ENCODE measurements around the gene FOSL2.
"Not testable (repeated sequence)": the region's sequence is repeated elsewhere in the genome, so short reads cannot be mapped to it uniquely, and the experiment has no call there.

FOSL2 gene

GRCh38 chr2:28368357-28368798, 24.3 kb upstream of the FOSL2 start:
- no peak for TF ChIP-seq SUZ12 (IDR thresholded peaks at IDR 0.05; ENCODE audit: extremely low read depth, insufficient read depth, insufficient read length)
- TF ChIP-seq ZNF274 (IDR thresholded peaks at IDR 0.05; ENCODE audit: low read depth, low read length) = no peak
- no peak for TF ChIP-seq YY1 (IDR thresholded peaks at IDR 0.05; ENCODE audit: insufficient read depth, insufficient read length)
- Histone ChIP-seq H3K36me3 (ENCODE audit: insufficient read depth, insufficient read length, low read length) (no peaks in the 10 kb centered on the region), H3K9ac (ENCODE audit: insufficient read length, low read depth) (no peak overlapping the region), H3K4me1 (ENCODE audit: insufficient read depth, insufficient read length) (no peaks in the 10 kb centered on the region), H3K27me3 (ENCODE audit: insufficient read depth, insufficient read length) (no peaks in the 10 kb centered on the region), H3K9me3 (ENCODE audit: insufficient read depth, low read length) (no peaks in the 10 kb centered on the region), H3K4me3 (ENCODE audit: insufficient read length, low read depth) (no peak overlapping the region)
- no peak for DNase-seq (ENCODE audit: low read depth, low spot score)

- no peaks in the 10 kb centered on the region for H3K4me1 ChIP-seq (ENCODE audit: insufficient read depth, insufficient read length)
- no peaks in the 10 kb centered on the region for H3K36me3 ChIP-seq (ENCODE audit: insufficient read depth, insufficient read length, low read length)
- no peak overlapping the region for H3K9ac ChIP-seq (ENCODE audit: insufficient read length, low read depth)
- H3K9me3 ChIP-seq (ENCODE audit: insufficient read depth, low read length) = no peaks in the 10 kb centered on the region
- no peaks in the 10 kb centered on the region for H3K27me3 ChIP-seq (ENCODE audit: insufficient read depth, insufficient read length)
- TF ChIP-seq SUZ12 (IDR thresholded peaks at IDR 0.05; ENCODE audit: extremely low read depth, insufficient read depth, insufficient read length) (no peak), ZNF274 (IDR thresholded peaks at IDR 0.05; ENCODE audit: low read depth, low read length) (no peak), YY1 (IDR thresholded peaks at IDR 0.05; ENCODE audit: insufficient read depth, insufficient read length) (no peak)
- no peak overlapping the region for H3K4me3 ChIP-seq (ENCODE audit: insufficient read length, low read depth)
- DNase-seq (ENCODE audit: low read depth, low spot score) = no peak
These were observed 23.3 kb upstream of the FOSL2 start for GRCh38 chr2:28369358-28369757.

- no peaks in the 10 kb centered on the region for H3K27me3 ChIP-seq (ENCODE audit: insufficient read depth, insufficient read length)
- H3K36me3 ChIP-seq (ENCODE audit: insufficient read depth, insufficient read length, low read length) = no peaks in the 10 kb centered on the region
- H3K9ac ChIP-seq (ENCODE audit: insufficient read length, low read depth) = no peak overlapping the region
- H3K4me1 ChIP-seq (ENCODE audit: insufficient read depth, insufficient read length) = peaks cover 3% of the 10 kb centered on the region
- no peak for DNase-seq (ENCODE audit: low read depth, low spot score)
- no peak overlapping the region for H3K4me3 ChIP-seq (ENCODE audit: insufficient read length, low read depth)
- H3K9me3 ChIP-seq (ENCODE audit: insufficient read depth, low read length) = no peaks in the 10 kb centered on the region
- TF ChIP-seq ZNF274 (IDR thresholded peaks at IDR 0.05; ENCODE audit: low read depth, low read length) = no peak
- no peak for TF ChIP-seq YY1 (IDR thresholded peaks at IDR 0.05; ENCODE audit: insufficient read depth, insufficient read length)
- no peak for TF ChIP-seq SUZ12 (IDR thresholded peaks at IDR 0.05; ENCODE audit: extremely low read depth, insufficient read depth, insufficient read length)
These were observed 22.3 kb upstream of the FOSL2 start for GRCh38 chr2:28370354-28370753.

DNA sequence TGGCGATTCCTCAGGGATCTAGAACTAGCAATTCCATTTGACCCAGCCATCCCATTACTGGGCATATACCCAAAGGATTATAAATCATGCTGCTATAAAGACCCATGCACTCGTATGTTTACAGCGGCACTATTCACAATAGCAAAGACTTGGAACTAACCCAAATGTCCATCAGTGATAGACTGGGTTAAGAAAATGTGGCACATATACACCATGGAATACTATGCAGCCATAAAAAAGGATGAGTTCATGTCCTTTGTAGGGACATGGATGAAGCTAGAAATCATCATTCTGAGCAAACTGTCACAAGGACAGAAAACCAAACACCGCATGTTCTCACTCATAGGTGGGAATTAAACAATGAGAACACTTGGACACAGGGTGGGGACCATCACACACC, 20.9 kb upstream of the FOSL2 start:
- H3K4me3 ChIP-seq (ENCODE audit: insufficient read length, low read depth); H3K4me1 ChIP-seq (ENCODE audit: insufficient read depth, insufficient read length); DNase-seq (ENCODE audit: low read depth, low spot score); H3K9me3 ChIP-seq (ENCODE audit: insufficient read depth, low read length); H3K36me3 ChIP-seq (ENCODE audit: insufficient read depth, insufficient read length, low read length); H3K27me3 ChIP-seq (ENCODE audit: insufficient read depth, insufficient read length); H3K9ac ChIP-seq (ENCODE audit: insufficient read length, low read depth): not testable (repeated sequence)

DNA sequence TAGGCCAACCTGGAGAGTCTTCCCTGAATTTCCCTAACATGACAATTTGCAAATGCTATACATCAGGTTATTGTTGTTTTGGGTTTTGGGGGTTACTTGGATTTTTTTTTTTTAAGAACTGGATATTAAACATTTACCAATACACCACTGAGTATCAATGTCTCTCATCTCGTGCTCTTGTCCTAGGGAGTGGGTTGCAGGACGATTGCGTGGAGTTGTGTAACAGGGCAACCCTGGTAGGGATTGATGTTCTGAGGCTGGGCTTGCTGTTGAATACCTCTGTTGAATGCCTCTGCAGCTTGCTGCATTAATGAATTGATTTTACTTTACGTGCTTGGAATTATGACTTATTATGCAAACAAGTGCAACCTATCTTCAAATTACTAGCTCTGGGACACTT, 18.8 kb upstream of the FOSL2 start:
- Histone ChIP-seq H3K27me3 (ENCODE audit: insufficient read depth, insufficient read length) (no peaks in the 10 kb centered on the region), H3K9me3 (ENCODE audit: insufficient read depth, low read length) (no peaks in the 10 kb centered on the region), H3K9ac (ENCODE audit: insufficient read length, low read depth) (no peak overlapping the region), H3K4me3 (ENCODE audit: insufficient read length, low read depth) (no peak overlapping the region), H3K36me3 (ENCODE audit: insufficient read depth, insufficient read length, low read length) (no peaks in the 10 kb centered on the region), H3K4me1 (ENCODE audit: insufficient read depth, insufficient read length) (peaks cover 7% of the 10 kb centered on the region)
- TF ChIP-seq YY1 (IDR thresholded peaks at IDR 0.05; ENCODE audit: insufficient read depth, insufficient read length) = no peak
- no peak for TF ChIP-seq ZNF274 (IDR thresholded peaks at IDR 0.05; ENCODE audit: low read depth, low read length)
- TF ChIP-seq SUZ12 (IDR thresholded peaks at IDR 0.05; ENCODE audit: extremely low read depth, insufficient read depth, insufficient read length) = no peak
- DNase-seq (ENCODE audit: low read depth, low spot score) = no peak

GRCh38 chr2:28374331-28374730, 18.3 kb upstream of the FOSL2 start:
- no peak overlapping the region for H3K9ac ChIP-seq (ENCODE audit: insufficient read length, low read depth)
- no peaks in the 10 kb centered on the region for H3K9me3 ChIP-seq (ENCODE audit: insufficient read depth, low read length)
- TF ChIP-seq SUZ12 (IDR thresholded peaks at IDR 0.05; ENCODE audit: extremely low read depth, insufficient read depth, insufficient read length) = no peak
- TF ChIP-seq ZNF274 (IDR thresholded peaks at IDR 0.05; ENCODE audit: low read depth, low read length) = no peak
- TF ChIP-seq YY1 (IDR thresholded peaks at IDR 0.05; ENCODE audit: insufficient read depth, insufficient read length) = no peak
- H3K4me3 ChIP-seq (ENCODE audit: insufficient read length, low read depth) = no peak overlapping the region
- H3K4me1 ChIP-seq (ENCODE audit: insufficient read depth, insufficient read length) = peaks cover 7% of the 10 kb centered on the region
- H3K27me3 ChIP-seq (ENCODE audit: insufficient read depth, insufficient read length) = no peaks in the 10 kb centered on the region
- no peak for DNase-seq (ENCODE audit: low read depth, low spot score)
- no peaks in the 10 kb centered on the region for H3K36me3 ChIP-seq (ENCODE audit: insufficient read depth, insufficient read length, low read length)

- Histone ChIP-seq H3K36me3 (ENCODE audit: insufficient read depth, insufficient read length, low read length) (no peaks in the 10 kb centered on the region), H3K4me1 (ENCODE audit: insufficient read depth, insufficient read length) (peaks cover 7% of the 10 kb centered on the region), H3K27me3 (ENCODE audit: insufficient read depth, insufficient read length) (peaks cover 2% of the 10 kb centered on the region), H3K4me3 (ENCODE audit: insufficient read length, low read depth) (no peak overlapping the region), H3K9ac (ENCODE audit: insufficient read length, low read depth) (no peak overlapping the region), H3K9me3 (ENCODE audit: insufficient read depth, low read length) (no peaks in the 10 kb centered on the region)
- TF ChIP-seq ZNF274 (IDR thresholded peaks at IDR 0.05; ENCODE audit: low read depth, low read length) = no peak
- no peak for TF ChIP-seq SUZ12 (IDR thresholded peaks at IDR 0.05; ENCODE audit: extremely low read depth, insufficient read depth, insufficient read length)
- no peak for TF ChIP-seq YY1 (IDR thresholded peaks at IDR 0.05; ENCODE audit: insufficient read depth, insufficient read length)
- DNase-seq (ENCODE audit: low read depth, low spot score) = no peak
These were observed 17.4 kb upstream of the FOSL2 start for GRCh38 chr2:28375236-28375635.
